Measurements from ENCODE around the gene ADARB1. TPM values are rescaled to one million over a fixed set of nuclear protein-coding genes. Genes with fewer than 3 reads are reported as not detected.

The ADARB1 gene
- total RNA-seq, 5 donors from 2014 or later (not counting 1 experiment from before 2014, with no cell fraction given): 39.7 to 50.3 (median 44.5) TPM

DNA sequence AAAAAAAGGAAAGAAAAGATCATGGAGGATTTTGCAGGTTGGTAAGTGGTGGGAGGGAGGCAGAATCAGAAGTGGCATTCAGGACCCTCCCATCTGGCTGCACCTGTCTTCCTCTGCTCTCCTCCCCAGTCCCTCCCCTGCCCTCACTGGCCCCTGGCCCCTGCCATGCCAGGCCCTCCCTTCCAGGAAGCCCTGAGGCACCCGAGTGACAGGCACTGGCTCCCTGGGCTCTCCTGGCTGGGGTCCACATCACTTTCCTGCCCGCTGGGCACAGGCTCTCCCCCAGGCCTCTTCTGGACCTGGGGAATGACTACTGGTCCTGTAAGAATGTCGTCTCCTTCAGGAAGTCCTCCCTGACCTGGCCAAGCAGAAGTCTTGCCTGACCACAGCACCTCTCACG is 15.3 kb upstream of the ADARB1 start:
- Mint-ChIP-seq H3K36me3 (no peaks in the 10 kb centered on the region), H3K27ac (no peak overlapping the region), H3K9me3 (no peaks in the 10 kb centered on the region), H3K4me3 (no peak overlapping the region), H3K4me1 (no peaks in the 10 kb centered on the region), H3K27me3 (peaks cover 14 to 20% of the 10 kb centered on the region in 2 donors)
- ATAC-seq (replicated peaks in 1 of 4) (no peak), DNase-seq (no peak)
- no peaks in the 10 kb centered on the region for H3K9me3 ChIP-seq
- H3K4me1 ChIP-seq (ENCODE audit: control insufficient read depth in 1 of 2, extremely low read depth in 1 of 2, insufficient read depth in 2 of 2, low read length in 2 of 2): no peaks in the 10 kb centered on the region
- peaks cover 0 to 21% of the 10 kb centered on the region in 2 experiments for H3K27me3 ChIP-seq (replicated peaks in 1 of 2; ENCODE audit: control insufficient read depth in 2 of 2, extremely low read depth in 1 of 2, insufficient read depth in 2 of 2, low read length in 1 of 2)
- POLR2A ChIA-PET: no interaction called here
- H3K4me3 ChIP-seq (ENCODE audit: control insufficient read depth in 1 of 2, extremely low read depth in 1 of 2, low read length in 1 of 2): no peak overlapping the region
- H3K27ac ChIP-seq (ENCODE audit: low read length): no peak overlapping the region
- whole genome bisulfite sequencing (ENCODE audit: insufficient coverage): 64% methylated on average over 4 of the region's 4 CpGs
- no peaks in the 10 kb centered on the region for H3K36me3 ChIP-seq (ENCODE audit: control insufficient read depth in 2 of 2, extremely low read depth in 1 of 2, insufficient read depth in 1 of 2, low read length in 1 of 2)
- CTCF ChIA-PET: interaction anchor here in 1 of 2 donors (0.7 kb wide), 1 partner anchor 64 kb away, joined by 3 read pairs; no protein-coding TSS in a partner anchor

GRCh38 chr21:45060089-45060488 is 14.3 kb upstream of the ADARB1 start:
- Histone ChIP-seq H3K4me1 (ENCODE audit: control insufficient read depth in 1 of 2, extremely low read depth in 1 of 2, insufficient read depth in 2 of 2, low read length in 2 of 2) (no peaks in the 10 kb centered on the region), H3K27ac (ENCODE audit: low read length) (no peak overlapping the region), H3K9me3 (no peaks in the 10 kb centered on the region), H3K4me3 (ENCODE audit: control insufficient read depth in 1 of 2, extremely low read depth in 1 of 2, low read length in 1 of 2) (no peak overlapping the region), H3K36me3 (ENCODE audit: control insufficient read depth in 2 of 2, extremely low read depth in 1 of 2, insufficient read depth in 1 of 2, low read length in 1 of 2) (no peaks in the 10 kb centered on the region), H3K27me3 (replicated peaks in 1 of 2; ENCODE audit: control insufficient read depth in 2 of 2, extremely low read depth in 1 of 2, insufficient read depth in 2 of 2, low read length in 1 of 2) (peaks cover 0 to 13% of the 10 kb centered on the region in 2 experiments)
- Mint-ChIP-seq H3K27ac (no peak overlapping the region), H3K36me3 (no peaks in the 10 kb centered on the region), H3K9me3 (no peaks in the 10 kb centered on the region), H3K27me3 (peaks cover 11 to 13% of the 10 kb centered on the region in 2 donors), H3K4me1 (no peaks in the 10 kb centered on the region), H3K4me3 (no peak overlapping the region)
- no peak for DNase-seq
- ATAC-seq (replicated peaks in 1 of 4): no peak
- ChIA-PET CTCF (no interaction called here), POLR2A (no interaction called here)
- WGBS (ENCODE audit: insufficient coverage): 80% methylated on average over 8 of the region's 8 CpGs

- Histone ChIP-seq H3K4me1 (ENCODE audit: control insufficient read depth in 1 of 2, extremely low read depth in 1 of 2, insufficient read depth in 2 of 2, low read length in 2 of 2) (no peaks in the 10 kb centered on the region), H3K36me3 (ENCODE audit: control insufficient read depth in 2 of 2, extremely low read depth in 1 of 2, insufficient read depth in 1 of 2, low read length in 1 of 2) (no peaks in the 10 kb centered on the region), H3K27ac (ENCODE audit: low read length) (no peak overlapping the region), H3K27me3 (replicated peaks in 1 of 2; ENCODE audit: control insufficient read depth in 2 of 2, extremely low read depth in 1 of 2, insufficient read depth in 2 of 2, low read length in 1 of 2) (peaks cover 0 to 8% of the 10 kb centered on the region in 2 experiments), H3K9me3 (no peaks in the 10 kb centered on the region), H3K4me3 (ENCODE audit: control insufficient read depth in 1 of 2, extremely low read depth in 1 of 2, low read length in 1 of 2) (no peak overlapping the region)
- no peak overlapping the region for H3K4me3 Mint-ChIP-seq
- peaks cover 11 to 13% of the 10 kb centered on the region in 2 donors for H3K27me3 Mint-ChIP-seq
- CTCF ChIA-PET: no interaction called here
- 83% methylated on average over 5 of the region's 9 CpGs for WGBS (ENCODE audit: insufficient coverage)
- POLR2A ChIA-PET: no interaction called here
- ATAC-seq (replicated peaks in 1 of 4): no peak
- H3K36me3 Mint-ChIP-seq: no peaks in the 10 kb centered on the region
- no peaks in the 10 kb centered on the region for H3K9me3 Mint-ChIP-seq
- H3K4me1 Mint-ChIP-seq: no peaks in the 10 kb centered on the region
- no peak for DNase-seq
- no peak overlapping the region for H3K27ac Mint-ChIP-seq
Measured at GRCh38 chr21:45060675-45061311, 13.6 kb upstream of the ADARB1 start.

DNA sequence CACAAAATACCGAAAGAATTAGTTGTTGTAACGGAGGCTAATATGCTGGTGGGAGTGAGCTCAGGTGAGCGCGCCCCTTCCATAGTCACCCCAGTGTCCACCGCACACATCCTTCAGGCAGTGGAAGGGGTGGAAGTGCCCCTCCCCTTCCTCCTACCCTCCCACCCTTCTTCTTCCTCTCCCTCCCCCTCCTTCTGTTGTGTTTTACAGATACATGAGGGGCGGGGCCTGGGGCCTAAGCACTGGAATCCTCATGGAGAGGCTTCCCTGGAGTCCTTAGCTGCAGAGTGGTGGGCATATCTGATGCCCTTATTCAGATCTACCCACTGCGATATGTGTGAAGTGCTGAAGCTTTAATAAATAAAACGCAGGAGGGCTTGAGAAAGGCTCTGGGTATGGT is 10.3 kb upstream of the ADARB1 start:
- Histone ChIP-seq H3K36me3 (ENCODE audit: control insufficient read depth in 2 of 2, extremely low read depth in 1 of 2, insufficient read depth in 1 of 2, low read length in 1 of 2) (no peaks in the 10 kb centered on the region), H3K27ac (ENCODE audit: low read length) (no peak overlapping the region), H3K27me3 (replicated peaks in 1 of 2; ENCODE audit: control insufficient read depth in 2 of 2, extremely low read depth in 1 of 2, insufficient read depth in 2 of 2, low read length in 1 of 2) (peaks cover 0 to 2% of the 10 kb centered on the region in 2 experiments), H3K9me3 (no peaks in the 10 kb centered on the region), H3K4me3 (ENCODE audit: control insufficient read depth in 1 of 2, extremely low read depth in 1 of 2, low read length in 1 of 2) (no peak overlapping the region), H3K4me1 (ENCODE audit: control insufficient read depth in 1 of 2, extremely low read depth in 1 of 2, insufficient read depth in 2 of 2, low read length in 2 of 2) (no peaks in the 10 kb centered on the region)
- ChIA-PET POLR2A (interaction anchor here in 1 of 2 donors (0.7 kb wide), 1 partner anchor 15 kb away, joined by 3 read pairs; no protein-coding TSS in a partner anchor), CTCF (no interaction called here)
- no peak for DNase-seq
- H3K4me1 Mint-ChIP-seq: no peaks in the 10 kb centered on the region
- no peak overlapping the region for H3K27ac Mint-ChIP-seq
- H3K9me3 Mint-ChIP-seq: no peaks in the 10 kb centered on the region
- H3K27me3 Mint-ChIP-seq: no peaks in the 10 kb centered on the region
- H3K4me3 Mint-ChIP-seq: no peak overlapping the region
- no peaks in the 10 kb centered on the region for H3K36me3 Mint-ChIP-seq
- no peak for ATAC-seq (replicated peaks in 1 of 4)
- WGBS (ENCODE audit: insufficient coverage): no CpG with 5 or more reads among the region's 8 CpGs

GRCh38 chr21:45064618-45065399 is 9.6 kb upstream of the ADARB1 start:
- Histone ChIP-seq H3K4me1 (ENCODE audit: control insufficient read depth in 1 of 2, extremely low read depth in 1 of 2, insufficient read depth in 2 of 2, low read length in 2 of 2) (no peaks in the 10 kb centered on the region), H3K27ac (ENCODE audit: low read length) (no peak overlapping the region), H3K9me3 (no peaks in the 10 kb centered on the region), H3K4me3 (ENCODE audit: control insufficient read depth in 1 of 2, extremely low read depth in 1 of 2, low read length in 1 of 2) (no peak overlapping the region), H3K27me3 (replicated peaks in 1 of 2; ENCODE audit: control insufficient read depth in 2 of 2, extremely low read depth in 1 of 2, insufficient read depth in 2 of 2, low read length in 1 of 2) (peaks cover 0 to 3% of the 10 kb centered on the region in 2 experiments), H3K36me3 (ENCODE audit: control insufficient read depth in 2 of 2, extremely low read depth in 1 of 2, insufficient read depth in 1 of 2, low read length in 1 of 2) (no peaks in the 10 kb centered on the region)
- POLR2A ChIA-PET: no interaction called here
- 86% methylated on average over 14 of the region's 19 CpGs for WGBS (ENCODE audit: insufficient coverage)
- ATAC-seq (replicated peaks in 1 of 4) (no peak), DNase-seq (no peak)
- Mint-ChIP-seq H3K36me3 (no peaks in the 10 kb centered on the region), H3K9me3 (no peaks in the 10 kb centered on the region), H3K4me1 (no peaks in the 10 kb centered on the region), H3K27ac (no peak overlapping the region), H3K27me3 (no peaks in the 10 kb centered on the region), H3K4me3 (no peak overlapping the region)
- CTCF ChIA-PET: no interaction called here

GRCh38 chr21:45067462-45068285 is 6.7 kb upstream of the ADARB1 start:
- POLR2A ChIA-PET: no interaction called here
- H3K27me3 Mint-ChIP-seq: no peaks in the 10 kb centered on the region
- no peaks in the 10 kb centered on the region for H3K9me3 Mint-ChIP-seq
- CTCF ChIA-PET: no interaction called here
- H3K4me1 Mint-ChIP-seq: peaks cover 0 to 1% (median 0%) of the 10 kb centered on the region in 3 donors
- H3K27ac Mint-ChIP-seq: no peak overlapping the region
- Histone ChIP-seq H3K4me1 (ENCODE audit: control insufficient read depth in 1 of 2, extremely low read depth in 1 of 2, insufficient read depth in 2 of 2, low read length in 2 of 2) (no peaks in the 10 kb centered on the region), H3K9me3 (no peaks in the 10 kb centered on the region), H3K27ac (ENCODE audit: low read length) (no peak overlapping the region), H3K36me3 (ENCODE audit: control insufficient read depth in 2 of 2, extremely low read depth in 1 of 2, insufficient read depth in 1 of 2, low read length in 1 of 2) (no peaks in the 10 kb centered on the region), H3K4me3 (ENCODE audit: control insufficient read depth in 1 of 2, extremely low read depth in 1 of 2, low read length in 1 of 2) (no peak overlapping the region), H3K27me3 (replicated peaks in 1 of 2; ENCODE audit: control insufficient read depth in 2 of 2, extremely low read depth in 1 of 2, insufficient read depth in 2 of 2, low read length in 1 of 2) (peaks cover 0 to 3% of the 10 kb centered on the region in 2 experiments)
- ATAC-seq (replicated peaks in 1 of 4) (no peak), DNase-seq (no peak)
- H3K4me3 Mint-ChIP-seq: no peak overlapping the region
- 92% methylated on average over 5 of the region's 18 CpGs for WGBS (ENCODE audit: insufficient coverage)
- no peaks in the 10 kb centered on the region for H3K36me3 Mint-ChIP-seq

Data from T-cell (primary cell).